GM12872 (cell line): ENCODE data around the gene ANO9.

Experiments
- TF ChIP-seq, protein P1 (sequence below): IDR thresholded peaks from 3 replicates; pipeline ENCODE4 v1.5.1; 2011; ENCODE audit warnings: low read depth, mild to moderate bottlenecking, low read length, moderate library complexity; ENCODE audit not compliant: insufficient read depth

Gene ANO9

GRCh38 chr11:380095-380480 lies 61.7 kb downstream of the ANO9 start:
- TF ChIP-seq, protein P1, sequence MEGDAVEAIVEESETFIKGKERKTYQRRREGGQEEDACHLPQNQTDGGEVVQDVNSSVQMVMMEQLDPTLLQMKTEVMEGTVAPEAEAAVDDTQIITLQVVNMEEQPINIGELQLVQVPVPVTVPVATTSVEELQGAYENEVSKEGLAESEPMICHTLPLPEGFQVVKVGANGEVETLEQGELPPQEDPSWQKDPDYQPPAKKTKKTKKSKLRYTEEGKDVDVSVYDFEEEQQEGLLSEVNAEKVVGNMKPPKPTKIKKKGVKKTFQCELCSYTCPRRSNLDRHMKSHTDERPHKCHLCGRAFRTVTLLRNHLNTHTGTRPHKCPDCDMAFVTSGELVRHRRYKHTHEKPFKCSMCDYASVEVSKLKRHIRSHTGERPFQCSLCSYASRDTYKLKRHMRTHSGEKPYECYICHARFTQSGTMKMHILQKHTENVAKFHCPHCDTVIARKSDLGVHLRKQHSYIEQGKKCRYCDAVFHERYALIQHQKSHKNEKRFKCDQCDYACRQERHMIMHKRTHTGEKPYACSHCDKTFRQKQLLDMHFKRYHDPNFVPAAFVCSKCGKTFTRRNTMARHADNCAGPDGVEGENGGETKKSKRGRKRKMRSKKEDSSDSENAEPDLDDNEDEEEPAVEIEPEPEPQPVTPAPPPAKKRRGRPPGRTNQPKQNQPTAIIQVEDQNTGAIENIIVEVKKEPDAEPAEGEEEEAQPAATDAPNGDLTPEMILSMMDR: no peak

GRCh38 chr11:379205-380094 lies 62.4 kb downstream of the ANO9 start:
- TF ChIP-seq, protein P1: no peak

- TF ChIP-seq, protein P1: no peak
These were observed 63.8 kb downstream of the ANO9 start for GRCh38 chr11:377883-378500.

GRCh38 chr11:377174-377865 lies 64.5 kb downstream of the ANO9 start:
- TF ChIP-seq, protein P1: no peak

DNA sequence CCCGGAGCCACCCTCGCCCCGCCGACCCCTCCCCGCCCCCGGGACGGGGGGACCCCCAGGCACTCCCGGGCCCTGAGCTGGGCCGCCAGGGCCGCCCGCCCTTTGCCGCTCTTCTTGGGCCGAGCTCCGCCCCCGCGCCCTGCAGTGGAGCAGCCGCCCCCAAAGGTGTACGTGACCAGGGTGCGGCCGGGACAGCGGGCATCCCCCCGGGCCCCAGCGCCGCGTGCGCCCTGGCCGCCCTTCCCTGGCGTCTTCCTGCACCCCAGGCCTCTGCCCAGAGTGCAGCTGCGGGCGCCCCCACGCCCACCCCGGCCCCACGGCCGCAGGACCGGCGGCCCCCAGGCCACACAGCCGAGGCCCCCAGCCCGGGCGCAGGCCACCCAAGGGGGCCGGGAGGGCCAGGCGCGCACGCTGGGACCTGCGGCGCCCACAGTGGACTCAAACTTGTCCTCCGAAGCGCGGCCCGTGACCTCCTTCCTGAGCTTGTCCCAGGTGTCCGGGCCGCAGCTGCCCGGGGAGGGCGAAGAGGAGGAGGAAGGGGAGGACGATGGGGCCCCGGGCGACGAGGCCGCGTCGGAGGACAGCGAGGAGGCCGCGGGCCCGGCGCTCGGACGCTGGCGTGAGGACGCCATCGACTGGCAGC lies 65.2 kb downstream of the ANO9 start:
- TF ChIP-seq, protein P1: no peak

GRCh38 chr11:375065-376025 lies 66.5 kb downstream of the ANO9 start:
- TF ChIP-seq, protein P1: no peak
